Right ventricle myocardium inferior (tissue), 1 donor: ENCODE measurements around the gene DCST2. TPM values are rescaled to one million over a fixed set of nuclear protein-coding genes. Genes with fewer than 3 reads are reported as not detected.

ENCODE experiments used
- ATAC-seq: fragments of 200-7000 bp; cut with Tn5 transposase; one replicate; pipeline ENCODE4 v1.9.1; 2020; ENCODE audit warnings: mild to moderate bottlenecking, moderate library complexity
- DNase-seq: peaks from one replicate; pipeline ENCODE4 v3.0.0; 2021; ENCODE audit errors: missing footprints
- intact Hi-C: fragments of 100-400 bp; cut with DNase I; formaldehyde crosslinking; loops from one replicate; pipeline ENCODE4 v1.11.0; 2022
- total RNA-seq: library from RNA; stranded (reverse); fragmentation: NEBNext Ultra II Directional; extraction: Animal tissue kit (Norgen Biotek cat#: 25700); gene quantifications from one replicate; pipeline ENCODE4 v1.2.1, GENCODE V29; 2021
- donor health status: DM: no; HTN: yes; CAD: no; lungs with severe emphysema.

Gene DCST2
- total RNA-seq, 1 donor from 2014 or later = 0.35 TPM

DNA sequence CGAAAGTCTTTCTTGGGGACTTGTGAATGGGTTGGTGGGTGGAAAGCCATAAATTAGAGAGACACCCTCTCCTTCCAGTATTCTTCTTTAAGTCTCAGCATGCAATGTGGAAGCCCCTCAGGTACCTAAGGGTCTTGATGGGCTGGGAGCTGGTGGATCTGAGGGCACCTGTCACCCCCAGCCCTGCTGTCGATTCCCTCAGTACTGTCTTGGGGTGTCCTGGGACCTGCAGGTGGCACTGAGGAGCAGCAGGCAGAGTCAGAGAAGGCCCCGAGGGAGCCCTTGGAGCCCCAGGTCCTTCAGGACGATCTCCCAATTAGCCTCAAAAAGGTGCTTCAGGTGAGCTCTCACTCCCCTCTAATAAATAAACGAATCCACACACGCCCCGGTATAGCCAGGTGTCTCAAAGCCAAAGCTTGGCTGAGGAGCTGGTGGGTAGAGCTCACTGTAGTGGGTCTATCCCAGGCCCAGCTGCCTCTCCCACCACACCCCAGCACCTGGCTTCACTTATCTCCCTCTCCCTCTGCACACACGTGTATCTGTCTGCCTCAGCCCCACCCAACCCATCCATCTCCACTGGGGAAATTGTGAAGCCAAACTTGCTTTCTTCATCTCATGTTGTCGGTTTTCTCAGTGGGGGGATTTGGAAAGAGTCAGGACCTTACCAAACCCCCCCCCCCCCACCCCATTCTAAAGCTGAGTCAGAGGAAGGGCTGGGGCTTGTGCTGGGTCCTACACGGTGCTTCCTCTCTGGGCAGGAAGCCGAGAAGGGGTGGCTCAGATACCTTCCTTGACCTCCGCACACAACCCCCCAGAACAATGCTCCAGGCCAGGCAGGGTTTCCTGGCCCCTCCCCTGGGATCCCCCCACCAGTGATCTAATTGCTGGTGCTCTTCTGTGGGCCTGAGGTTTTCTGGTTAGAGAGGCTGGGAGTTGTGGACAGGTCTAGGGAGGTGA is 19.1 kb upstream of the DCST2 start:
- ATAC-seq (no peak), DNase-seq (no peak)
- intact Hi-C loops = no loop called here

DNA sequence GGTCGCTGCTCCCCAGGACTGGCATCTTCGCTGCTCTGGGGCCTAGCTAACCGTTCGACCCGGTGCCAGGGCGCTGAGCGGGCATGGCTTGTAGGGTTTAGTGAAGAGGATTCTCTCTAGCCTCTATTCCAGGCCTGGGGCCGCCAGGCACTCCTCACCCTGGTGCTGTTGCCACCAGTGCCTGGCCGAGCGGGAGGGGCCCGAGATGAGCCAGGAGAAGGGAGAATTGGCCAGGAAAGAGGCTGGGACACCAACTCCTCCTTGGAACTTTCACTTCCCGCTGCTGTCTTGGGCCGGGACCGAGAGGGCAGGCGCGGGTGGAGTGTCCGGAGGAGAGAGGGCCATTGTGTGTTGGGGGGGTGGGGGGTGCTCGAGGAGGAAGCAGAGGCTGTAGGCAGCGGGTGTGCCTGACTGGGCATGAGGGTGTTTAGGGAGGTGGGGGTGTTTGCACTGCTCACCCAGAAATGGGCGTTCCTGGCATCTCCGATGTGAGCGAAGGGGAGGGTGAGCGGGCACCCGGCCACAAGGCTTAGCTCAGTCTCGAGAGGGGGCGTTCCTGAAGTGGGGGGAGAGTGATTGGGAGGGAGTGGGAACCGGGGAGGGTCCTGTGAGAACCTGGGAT is 18.3 kb upstream of the DCST2 start:
- ATAC-seq (peak; percentile 49), DNase-seq (peak; percentile 83)
- intact Hi-C loops = loop anchor here (2.0 kb wide), 1 partner anchor 81 kb away; the partner anchor contains the start of gene SHC1

DNA sequence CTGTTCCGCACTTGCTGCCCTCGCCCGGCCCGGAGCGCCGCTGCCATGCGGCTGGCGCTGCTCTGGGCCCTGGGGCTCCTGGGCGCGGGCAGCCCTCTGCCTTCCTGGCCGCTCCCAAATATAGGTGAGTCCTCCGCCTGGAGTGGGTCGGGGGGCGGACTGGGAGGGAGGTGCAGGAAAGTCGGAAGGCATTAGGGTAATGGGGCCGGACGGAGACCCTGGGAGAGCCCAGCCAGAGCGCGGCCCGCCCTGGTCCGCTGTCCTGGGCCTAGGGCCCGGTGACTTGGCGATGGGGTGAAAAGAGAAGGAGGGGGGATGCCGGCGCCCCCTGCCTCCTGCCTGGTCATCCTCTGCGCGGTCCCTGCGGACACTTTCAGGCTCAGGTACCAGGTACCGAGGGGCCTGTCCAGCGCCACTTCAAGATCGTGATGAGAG is 17.8 kb upstream of the DCST2 start:
- peak; percentile 64 for DNase-seq
- intact Hi-C loops = loop anchor here (2.0 kb wide), 1 partner anchor 81 kb away; the partner anchor contains the start of gene SHC1
- ATAC-seq = peak; percentile 3

DNA sequence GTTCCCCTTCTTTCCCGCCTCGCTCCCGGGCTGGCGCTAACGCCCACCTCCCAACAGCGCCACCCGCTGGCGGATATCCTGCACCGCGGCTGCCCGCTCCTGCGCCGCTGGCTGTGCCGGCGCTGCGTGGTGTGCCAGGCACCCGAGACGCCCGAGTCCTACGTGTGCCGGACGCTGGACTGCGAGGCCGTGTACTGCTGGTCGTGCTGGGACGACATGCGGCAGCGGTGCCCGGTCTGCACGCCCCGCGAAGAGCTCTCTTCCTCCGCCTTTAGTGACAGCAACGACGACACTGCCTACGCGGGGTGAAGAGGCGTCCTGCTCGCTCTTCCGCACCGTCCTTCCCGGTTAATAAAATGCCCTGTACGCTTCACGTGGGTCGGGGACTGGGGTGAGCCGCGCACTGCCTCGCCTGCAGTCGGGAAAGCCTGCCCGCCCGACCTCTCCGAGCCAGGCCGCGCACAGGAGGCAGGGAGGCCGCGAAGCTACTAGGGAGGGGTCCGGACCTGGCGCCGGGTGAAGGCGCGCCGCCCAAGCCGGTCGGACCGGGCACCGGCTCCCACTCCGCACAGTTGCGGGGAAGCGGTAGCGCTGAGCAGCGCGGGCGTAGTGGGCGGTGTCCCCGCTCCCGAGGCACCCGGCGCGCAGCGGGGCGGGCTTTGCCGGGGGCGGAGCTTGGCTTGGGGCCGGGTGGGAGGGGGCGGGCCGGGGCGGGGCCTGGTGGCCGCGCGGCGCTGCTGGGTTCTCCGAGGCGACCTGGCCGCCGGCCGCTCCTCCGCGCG is 17.2 kb upstream of the DCST2 start, which contains the start of gene ADAM15:
Gene ADAM15, plus strand, starts transcription at position 757 of the 782 bp plus-strand sequence. CDS start 71 bp downstream, outside the sequence.
- peak; percentile 89 for ATAC-seq
- DNase-seq = peak; percentile 93
- intact Hi-C loops = loop anchor here (2.0 kb wide), 1 partner anchor 80 kb away; the partner anchor contains the start of gene SHC1

DNA sequence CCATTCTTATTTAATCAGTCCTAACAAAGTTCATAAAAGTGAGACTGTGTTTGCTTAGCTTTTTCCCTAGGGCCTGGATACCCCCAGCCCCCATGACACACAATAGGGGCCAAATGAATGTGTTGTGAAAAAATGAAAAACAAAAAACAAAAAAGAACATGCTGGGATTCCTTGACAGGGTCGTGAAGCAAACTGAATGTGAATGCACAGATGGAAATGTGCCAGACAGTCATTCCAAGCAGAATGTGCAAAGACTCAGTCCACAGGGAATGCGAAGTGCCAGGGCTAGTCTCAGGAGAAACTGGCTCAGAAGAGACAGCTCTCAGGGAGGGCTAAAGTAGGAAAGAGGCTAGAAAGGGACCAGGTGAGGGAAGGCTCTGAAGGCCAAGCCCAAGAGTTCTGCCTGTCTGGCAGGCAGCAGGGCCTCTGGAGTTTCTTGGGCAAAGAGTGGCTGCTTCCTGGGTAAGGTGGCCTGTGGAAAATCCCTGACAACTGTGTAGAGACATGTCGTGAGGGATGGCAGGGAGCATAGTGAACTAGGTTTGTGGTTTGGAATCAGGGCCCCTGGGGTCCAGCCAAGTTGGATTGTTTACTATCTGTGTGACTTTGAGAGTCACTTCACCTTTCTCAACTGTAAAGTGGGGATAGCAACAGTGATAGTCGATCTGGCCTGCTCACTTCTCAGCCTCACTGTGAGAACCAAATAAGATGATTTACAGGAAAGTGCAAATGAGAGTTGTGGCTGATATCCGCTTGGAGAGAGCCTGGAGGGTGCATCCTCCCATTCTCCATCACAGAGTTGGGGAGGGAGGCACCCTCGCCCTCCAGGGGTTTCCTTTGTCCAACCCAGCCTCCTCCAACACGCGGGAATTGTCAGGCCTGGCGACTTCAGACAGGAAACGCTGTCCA is 16.3 kb upstream of the DCST2 start:
- ATAC-seq (no peak), DNase-seq (no peak)
- intact Hi-C loops = loop anchor here (2.0 kb wide), 1 partner anchor 79 kb away; the partner anchor contains the start of gene SHC1

DNA sequence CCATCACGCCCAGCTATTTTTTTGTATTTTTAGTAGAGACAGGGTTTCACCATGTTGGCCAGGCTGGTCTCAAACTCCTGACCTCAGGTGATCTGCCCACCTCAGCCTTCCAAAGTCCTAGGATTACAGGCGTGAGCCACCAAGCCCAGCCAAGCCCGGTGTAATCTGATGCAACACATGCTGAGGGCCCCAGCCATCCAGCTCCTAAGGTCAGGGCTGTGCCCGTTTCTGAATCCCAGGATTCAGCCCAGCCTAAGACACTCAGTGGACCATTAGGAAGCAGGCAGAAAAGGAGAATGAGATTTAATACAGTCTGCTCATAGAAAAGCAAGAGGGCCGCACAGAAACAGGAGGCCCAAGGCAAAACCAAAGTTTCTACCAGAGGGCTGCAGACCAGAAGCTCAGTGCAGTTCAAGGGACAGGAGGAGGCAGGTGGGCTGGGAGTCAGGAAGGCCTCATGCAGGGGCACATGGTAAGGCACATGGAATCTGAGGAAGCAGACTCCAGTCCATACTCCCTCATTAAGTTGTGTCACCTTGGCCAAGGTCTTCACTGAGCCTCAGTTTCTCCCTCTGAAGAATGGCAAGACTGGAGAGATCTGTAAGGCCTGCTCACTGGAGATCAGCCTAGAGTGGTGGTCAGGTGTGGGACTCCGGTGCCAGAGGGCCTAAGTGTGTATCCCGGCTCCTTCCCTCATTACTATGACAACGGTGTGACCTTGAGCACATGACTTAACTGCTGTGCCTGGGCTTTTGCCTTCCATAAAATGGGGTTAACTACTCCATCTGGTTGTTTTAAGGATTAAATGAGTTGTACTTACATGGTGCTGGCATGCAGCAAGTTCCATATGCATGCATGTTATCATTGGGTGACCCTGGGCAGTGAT is 15.1 kb upstream of the DCST2 start:
- intact Hi-C loops = no loop called here
- no peak for ATAC-seq
- DNase-seq = no peak

DNA sequence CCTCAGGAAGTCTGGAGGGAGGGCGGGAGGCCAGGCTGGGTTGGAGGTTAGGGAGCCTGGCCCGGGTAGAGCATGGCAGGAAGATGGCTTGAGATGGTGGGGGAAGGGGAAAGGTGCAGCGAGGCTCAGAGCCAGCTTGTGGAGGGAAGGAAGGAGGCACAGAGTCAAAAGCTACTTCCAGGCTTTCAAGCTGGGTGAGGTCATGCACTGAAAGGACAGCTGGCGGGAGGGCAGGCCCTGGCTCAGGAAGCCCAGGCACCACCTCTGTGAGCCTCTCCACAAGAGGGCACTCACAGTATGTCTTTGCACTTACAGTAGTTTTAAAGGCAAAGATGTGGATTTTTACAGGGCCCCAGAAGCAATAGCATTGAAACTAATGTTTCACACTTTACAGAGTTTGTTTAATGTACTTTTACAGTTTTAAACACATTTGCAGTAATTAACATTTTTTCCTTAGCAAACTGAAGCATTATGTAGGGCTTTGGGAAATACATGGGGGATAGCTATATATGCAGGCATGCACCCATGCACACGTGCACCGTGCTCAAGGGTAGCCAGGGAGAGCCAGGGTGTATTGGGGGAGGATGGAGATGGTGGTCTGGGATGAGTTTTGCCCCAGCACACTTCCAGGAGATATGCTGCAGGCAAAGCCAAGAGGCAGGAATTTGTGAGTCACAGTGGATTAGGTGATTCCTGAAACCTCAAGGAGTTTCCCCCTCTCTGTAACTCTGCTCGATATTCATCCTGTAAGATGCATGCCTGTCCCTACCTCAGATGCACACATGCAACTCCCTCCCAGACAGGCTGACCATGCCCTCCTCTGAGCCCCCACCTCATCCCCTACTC is 11.5 kb upstream of the DCST2 start:
- DNase-seq (peak; percentile 84), ATAC-seq (peak; percentile 89)
- intact Hi-C loops = loop anchor here (2.0 kb wide), 1 partner anchor 40 kb away; no protein-coding TSS in a partner anchor

DNA sequence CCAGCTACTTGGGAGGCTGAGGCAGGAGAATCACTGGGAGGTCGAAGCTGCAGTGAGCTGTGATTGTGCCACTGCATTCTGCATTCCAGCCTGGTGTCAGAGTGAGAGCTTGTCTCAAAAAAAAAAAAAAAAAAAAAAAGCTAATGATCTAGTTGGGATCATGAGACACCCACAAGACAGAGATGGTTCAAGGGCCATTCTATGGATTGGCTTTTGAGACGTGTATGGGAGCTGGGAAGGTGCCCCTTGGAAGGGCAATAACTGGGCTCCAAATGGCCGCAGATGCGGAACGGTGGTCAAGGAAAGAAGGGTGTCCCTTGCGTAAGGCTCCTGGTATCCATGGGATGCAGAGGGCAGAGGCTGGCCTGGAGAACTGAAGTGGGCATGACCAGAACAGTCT is 10.8 kb upstream of the DCST2 start:
- no peak for DNase-seq
- intact Hi-C loops = loop anchor here (2.0 kb wide), 1 partner anchor 40 kb away; no protein-coding TSS in a partner anchor
- ATAC-seq = no peak

DNA sequence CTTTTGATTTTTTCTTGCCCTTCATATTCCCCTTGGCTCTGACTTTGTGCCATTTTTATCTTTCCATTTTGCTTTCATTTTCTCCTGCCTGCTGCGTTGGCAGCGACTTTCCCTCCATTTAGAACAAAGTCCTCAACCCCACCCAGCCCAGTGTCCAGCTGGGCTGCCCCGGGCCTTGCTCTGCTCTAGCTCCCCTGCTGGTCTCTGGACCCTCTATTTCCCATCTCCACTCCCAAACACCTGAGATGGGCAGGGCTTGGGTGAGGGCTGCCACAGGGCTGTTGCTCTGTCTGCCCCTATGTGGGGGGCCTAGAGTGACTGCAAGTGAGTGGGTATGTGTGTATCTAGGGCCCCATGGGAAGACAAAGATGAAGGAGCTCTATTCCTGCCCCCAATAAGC is 10.2 kb upstream of the DCST2 start:
- no peak for DNase-seq
- intact Hi-C loops = loop anchor here (2.0 kb wide), 1 partner anchor 41 kb away; no protein-coding TSS in a partner anchor

DNA sequence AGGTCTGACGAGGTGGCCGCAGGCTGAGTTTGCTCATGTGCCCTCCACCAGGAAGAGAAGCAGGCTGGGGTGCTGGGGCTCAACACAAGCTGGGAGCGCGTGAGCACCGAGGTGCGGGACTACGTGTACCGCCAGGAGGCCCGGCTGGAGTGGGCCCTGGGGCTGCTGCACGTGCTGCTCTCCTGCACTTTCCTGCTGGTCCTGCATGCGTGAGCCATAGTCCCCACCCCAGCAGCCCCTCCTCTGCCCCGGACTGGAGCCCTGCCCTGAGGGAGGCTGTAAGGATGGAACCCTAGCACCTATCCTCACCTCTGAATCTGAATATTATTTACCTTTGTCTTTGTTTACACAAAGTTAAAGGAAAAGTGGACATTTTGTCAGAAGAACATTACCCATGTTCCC is 9.7 kb upstream of the DCST2 start:
- DNase-seq = no peak
- no peak for ATAC-seq
- intact Hi-C loops = no loop called here

More for the DNA sequence above, 10.2 kb upstream of the DCST2 start:
- ATAC-seq = no peak

DNA sequence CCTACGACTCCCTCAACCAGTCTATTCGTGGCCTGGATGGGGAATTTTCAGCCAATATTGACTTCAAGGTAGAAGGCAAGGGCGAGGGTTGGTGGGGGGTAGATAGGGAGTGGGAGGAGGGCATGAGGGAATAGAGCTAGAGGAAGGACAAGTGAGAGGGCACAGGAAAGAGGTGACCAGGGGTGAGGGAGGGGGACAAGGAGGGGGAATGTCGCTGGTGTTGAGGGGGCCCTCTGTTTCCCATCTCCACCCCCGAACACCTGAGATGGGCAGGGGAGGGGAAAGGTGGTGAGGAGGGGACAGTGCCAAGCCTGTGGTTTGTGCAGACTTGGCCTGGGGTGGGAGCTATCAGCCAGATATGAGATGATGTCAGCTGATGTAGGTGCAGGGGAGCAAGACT is 9.2 kb upstream of the DCST2 start:
- intact Hi-C loops = no loop called here
- DNase-seq (no peak), ATAC-seq (no peak)

DNA sequence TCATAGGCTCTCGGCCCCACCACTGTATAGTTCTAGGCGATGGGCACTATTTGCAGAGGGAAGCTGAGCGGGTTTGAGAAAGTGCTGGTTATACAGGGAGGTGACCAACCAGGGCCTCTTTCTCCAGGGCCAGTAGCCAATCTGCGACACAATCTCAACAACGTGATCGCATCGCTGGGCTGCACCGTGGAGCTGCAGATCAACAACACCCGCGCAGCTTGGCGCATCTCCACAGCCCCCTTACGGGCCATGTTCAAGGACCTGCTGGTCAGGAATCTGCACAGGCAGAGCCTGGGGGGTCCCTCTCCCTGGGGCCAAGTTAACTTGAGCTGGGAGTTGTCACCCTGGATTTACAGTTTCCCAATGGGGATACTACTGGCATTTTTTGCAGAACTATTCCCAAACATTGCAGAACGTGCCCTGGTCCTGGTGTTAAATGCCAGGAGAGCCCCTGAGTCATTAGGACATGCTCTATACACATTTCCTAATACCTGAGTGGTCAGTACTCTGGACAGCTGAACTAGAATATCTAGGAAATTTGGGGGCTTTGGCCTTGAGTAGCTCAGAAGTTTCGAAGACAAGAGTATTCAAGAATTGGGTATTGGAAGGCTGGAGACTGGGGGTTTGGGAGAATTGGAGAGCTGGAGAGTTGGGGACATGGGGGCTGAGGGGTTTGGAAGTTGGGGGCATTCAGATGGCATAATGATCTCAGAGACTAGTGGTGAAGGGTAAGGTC is 6.9 kb upstream of the DCST2 start:
- intact Hi-C loops = no loop called here
- DNase-seq (peak; percentile 67), ATAC-seq (no peak)

DNA sequence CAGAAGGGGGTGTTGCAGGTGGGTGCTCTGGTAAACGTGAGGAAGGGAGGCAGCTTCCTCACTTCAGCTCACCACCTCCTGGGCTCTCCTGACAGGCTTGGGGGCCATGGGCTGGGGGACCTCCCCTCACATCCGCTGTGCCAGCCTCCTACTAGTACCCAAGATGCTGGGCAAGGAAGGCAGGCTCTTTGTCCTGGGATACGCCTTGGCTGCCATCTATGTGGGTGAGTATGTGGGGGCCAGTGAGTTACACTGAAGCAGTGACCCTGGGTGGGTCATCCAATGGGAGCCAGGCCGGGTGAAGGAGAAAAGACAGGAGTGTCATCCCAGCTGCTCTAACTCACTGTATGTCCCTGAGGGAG is 5.7 kb upstream of the DCST2 start:
- ATAC-seq (peak; percentile 11), DNase-seq (no peak)
- intact Hi-C loops = no loop called here

DNA sequence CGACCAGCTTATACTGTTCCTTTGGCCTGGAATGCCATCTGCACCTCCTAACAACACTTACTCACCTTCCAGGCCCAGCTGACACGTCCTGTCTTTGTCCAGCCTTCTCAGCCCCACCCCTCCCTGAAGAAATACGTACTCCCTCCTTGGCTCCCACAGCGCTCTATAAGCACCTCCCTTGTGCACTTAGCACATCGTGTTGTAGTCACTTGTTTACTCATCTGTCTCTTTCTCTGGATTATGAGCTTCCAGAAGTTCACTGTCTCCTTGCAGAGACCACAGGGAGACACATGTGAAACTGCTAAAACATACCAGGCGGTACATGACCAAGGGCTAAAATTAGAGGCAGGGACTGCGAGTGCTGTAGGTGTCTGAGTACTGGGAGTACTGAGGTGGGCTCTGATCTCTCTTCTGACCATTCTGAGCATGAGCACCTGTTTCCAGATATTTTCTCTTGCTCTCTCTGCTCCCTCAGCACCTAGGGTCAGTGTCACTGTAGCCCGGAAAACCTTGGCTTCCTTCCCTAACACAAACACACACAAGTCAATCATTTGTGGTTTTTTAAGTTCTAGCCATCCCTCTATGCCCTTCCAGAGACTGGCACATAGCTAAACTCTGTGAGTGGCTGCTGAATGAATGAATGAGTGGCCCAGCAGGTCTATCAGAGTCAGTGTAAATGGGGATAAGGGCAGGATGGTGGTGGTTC is 5.2 kb upstream of the DCST2 start:
- ATAC-seq (no peak), DNase-seq (no peak)
- intact Hi-C loops = no loop called here
